GM12878 (cell line): ENCODE results near the gene TXLNG. TPM values are rescaled to one million over a fixed set of nuclear protein-coding genes. Genes with fewer than 3 reads are reported as not detected.
A peak's percentile ranks its signal among the peaks of the same experiment; 100 is the strongest.

Source experiments
- ATAC-seq: fragments of 200-7000 bp; cut with Tn5 transposase; 3 replicates; pipeline ENCODE4 v1.9.1; 2020; ENCODE audit warnings: mild to moderate bottlenecking, moderate library complexity
- BruUV-seq: library from RNA; stranded (reverse); fragments of 400-500 nt; replicated peaks from 2 replicates; lab custom pipeline; 2021; lab: Mats Ljungman, UMichigan
- CTCF ChIA-PET: fragments of 300-600 bp; sonication (Branson Sonifier 250); formaldehyde crosslinking; extraction: SDS; loops from one replicate; lab custom pipeline; 2021; ENCODE audit warnings: inconsistent platforms; lab: Yijun Ruan, JAX
- POLR2A ChIA-PET: fragments of 350-600 bp; formaldehyde crosslinking; extraction: SDS; loops from one replicate; lab custom pipeline; 2021; ENCODE audit warnings: inconsistent platforms; lab: Charles Lee
- RAD21 ChIA-PET: fragments of 300-600 bp; sonication (Branson Sonifier 250); formaldehyde crosslinking; loops from one replicate; lab custom pipeline; 2023; ENCODE audit warnings: antibody characterized with exemption; ENCODE audit not compliant: unreplicated experiment; lab: Charles Lee
- SMC1A ChIA-PET: fragments of 300-600 bp; sonication (Branson Sonifier 250); formaldehyde crosslinking; loops from one replicate; lab custom pipeline; 2023; ENCODE audit not compliant: unreplicated experiment, uncharacterized antibody; lab: Charles Lee
- DNase-seq: peaks from one replicate; pipeline ENCODE4 v3.0.0-alpha.2; 2011; ENCODE audit warnings: low read depth, low spot score
- FAIRE-seq: peaks from 3 replicates; lab custom pipeline; 2011; peaks lifted over from hg19 to GRCh38; lab: Jason Lieb, UNC
- H2AFZ ChIP-seq: 2 replicates; pipeline ENCODE4 v1.6.0; 2011; ENCODE audit warnings: low read depth, low read length, control low read depth; ENCODE audit not compliant: control insufficient read depth
- H3K27ac ChIP-seq: 2 replicates; pipeline ENCODE4 v1.5.1; 2011; ENCODE audit warnings: control low read depth; ENCODE audit not compliant: control insufficient read depth, insufficient read depth
- H3K27me3 ChIP-seq, 2 experiments: replicated peaks in 1 of 2; 2 replicates each; pipeline versions ENCODE4 v1.6.0 to v1.6.1; 2011; ENCODE audit warnings: low read length in 1 of 2; ENCODE audit not compliant: control insufficient read depth in 2 of 2, insufficient read depth in 2 of 2
- H3K36me3 ChIP-seq, 2 experiments: 2 replicates each; pipeline ENCODE4 v1.5.1; 2011; ENCODE audit warnings: low read length in 1 of 2; ENCODE audit not compliant: control insufficient read depth in 2 of 2, insufficient read depth in 2 of 2
- H3K4me1 ChIP-seq: 2 replicates; pipeline ENCODE4 v1.6.1; 2011; ENCODE audit warnings: mild to moderate bottlenecking, low read length, moderate library complexity, mixed read lengths; ENCODE audit not compliant: control insufficient read depth, insufficient read depth
- H3K4me2 ChIP-seq: 2 replicates; pipeline ENCODE4 v1.6.0; 2011; ENCODE audit warnings: control low read depth; ENCODE audit not compliant: control insufficient read depth, insufficient read depth
- H3K4me3 ChIP-seq: fragments of 200-600 bp; sonication (generic); 2 replicates; pipeline ENCODE4 v1.5.1; 2016
- H3K79me2 ChIP-seq: 2 replicates; pipeline ENCODE4 v1.6.0; 2011; ENCODE audit warnings: low read length; ENCODE audit not compliant: control insufficient read depth, insufficient read depth
- H3K9ac ChIP-seq: 2 replicates; pipeline ENCODE4 v1.8.0; 2011; ENCODE audit warnings: low read length, control low read depth, mixed read lengths; ENCODE audit not compliant: control insufficient read depth, insufficient read depth
- H3K9me3 ChIP-seq: replicated peaks from 3 replicates; pipeline ENCODE4 v1.5.1; 2011; ENCODE audit warnings: mild to moderate bottlenecking, low read length; ENCODE audit not compliant: control insufficient read depth, insufficient read depth
- H4K20me1 ChIP-seq: 2 replicates; pipeline ENCODE4 v1.6.0; 2011; ENCODE audit not compliant: control insufficient read depth, insufficient read depth
- POLR2A ChIP-seq: IDR thresholded peaks from 2 replicates; pipeline ENCODE4 v1.6.1; 2011; ENCODE audit warnings: low read depth, mild to moderate bottlenecking, low read length
- WGBS: methylation state at CpG from one replicate; pipeline ENCODE4 v1.1.6; 2016; ENCODE audit warnings: low lambda C conversion rate; ENCODE audit not compliant: insufficient replicate concordance, insufficient coverage; ENCODE audit errors: missing lambda C conversion rate; 5-methylcytosine and 5-hydroxymethylcytosine counted together
- in situ Hi-C: fragments of 300-500 bp; cut with MboI; formaldehyde crosslinking; loops from 9 replicates; pipeline ENCODE4 v1.14.3; 2018; ENCODE audit warnings: mixed read lengths
- intact Hi-C: fragments of 100-400 bp; cut with micrococcal nuclease; formaldehyde crosslinking; loops from one replicate; pipeline ENCODE4 v1.14.2; 2022; ENCODE audit not compliant: unreplicated experiment
- polyA plus RNA-seq, 11 experiments: library from polyadenylated mRNA; depleted of rRNA in 4 of 11; unstranded in 6 of 11; stranded (reverse) in 5 of 11; fragments of >200 nt; fragmentation: Nextera tagmentation in 4 of 11; fragmentation: Illumina TruSeq in 1 of 11; extraction: Ambion mirVana in 4 of 11; extraction: Trizol in 1 of 11; gene quantifications; 1 replicate in 1 of 11; 2 replicates in 10 of 11; pipeline versions ENCODE4 v1.2.1 to v1.2.3, GENCODE V29; 2011 to 2016; ENCODE audit warnings: inconsistent platforms in 2 of 11, missing spikeins in 2 of 11, low read depth in 1 of 11
- total RNA-seq, 4 experiments: library from RNA; depleted of rRNA in 3 of 4; stranded (reverse); fragments of >200 nt in 3 of 4; fragmentation: Illumina TruSeq in 1 of 4; extraction: Trizol in 1 of 4; gene quantifications; 2 replicates each; pipeline versions ENCODE4 v1.2.1 to v1.2.3, GENCODE V29; 2013 to 2021
- TF ChIP-seq, protein P1 (sequence below), 3 experiments: IDR thresholded peaks in 2 of 3; conservative IDR thresholded peaks in 1 of 3; 2 replicates each; pipeline ENCODE4 v1.5.1; 2011; ENCODE audit warnings: low read depth in 3 of 3, low read length in 3 of 3, mild to moderate bottlenecking in 3 of 3, control low read depth in 2 of 3, moderate library complexity in 2 of 3, inconsistent platforms in 1 of 3, mixed read lengths in 1 of 3; ENCODE audit not compliant: control insufficient read depth in 2 of 3, insufficient read depth in 1 of 3; ENCODE audit errors: extremely low read depth in 1 of 3
- TF ChIP-seq, protein P2 (sequence below): fragments of 450-650 bp; IDR thresholded peaks from 2 replicates; pipeline ENCODE4 v1.6.1; 2017; ENCODE audit warnings: borderline replicate concordance

TXLNG gene
- total and polyA plus RNA-seq, 10 of the 15 experiments (the other 5 are each of a cell fraction or from before 2014, with no cell fraction given): 9.9 to 40.7 (median 19.5) TPM

DNA sequence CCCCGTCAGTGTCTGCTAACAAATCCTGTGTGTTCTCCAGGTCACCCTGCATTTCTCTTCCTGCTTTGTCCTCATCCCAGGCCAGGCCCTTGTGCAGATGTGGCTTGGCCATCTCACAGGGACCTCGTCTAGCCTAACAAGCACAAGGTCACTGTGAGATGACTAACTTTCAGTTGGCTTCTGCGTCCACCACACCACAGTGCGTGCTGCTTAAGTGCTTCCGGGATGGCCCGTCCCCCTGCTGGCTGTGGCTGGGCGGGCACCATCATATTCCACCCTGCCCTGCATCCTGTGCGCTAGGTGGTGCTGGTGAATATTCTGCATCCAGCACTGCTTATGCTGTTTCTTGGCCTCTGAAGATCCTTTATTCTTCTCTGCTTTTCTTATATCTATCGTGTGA is 50.1 kb downstream of the TXLNG start:
- no peaks in the 10 kb centered on the region for H3K4me1 ChIP-seq
- H3K79me2 ChIP-seq: no peaks in the 10 kb centered on the region
- FAIRE-seq: no peak
- ChIA-PET CTCF (no interaction called here), RAD21 (no interaction called here), SMC1A (interaction anchor here (1.1 kb wide), 1 partner anchor 10 kb away, joined by 4 read pairs; no protein-coding TSS in a partner anchor), POLR2A (no interaction called here)
- intact Hi-C loops (no loop called here), in situ Hi-C loops (no loop called here)
- H3K36me3 ChIP-seq: peaks cover 15 to 24% of the 10 kb centered on the region in 2 experiments
- DNase-seq: no peak
- no peak overlapping the region for H3K9ac ChIP-seq
- H3K9me3 ChIP-seq: no peaks in the 10 kb centered on the region
- WGBS: 89% methylated on average over 9 of the region's 9 CpGs
- ATAC-seq: peak; percentile 55
- no TSS peak for BruUV-seq
- H2AFZ ChIP-seq: no peak overlapping the region
- TF ChIP-seq, protein P1, sequence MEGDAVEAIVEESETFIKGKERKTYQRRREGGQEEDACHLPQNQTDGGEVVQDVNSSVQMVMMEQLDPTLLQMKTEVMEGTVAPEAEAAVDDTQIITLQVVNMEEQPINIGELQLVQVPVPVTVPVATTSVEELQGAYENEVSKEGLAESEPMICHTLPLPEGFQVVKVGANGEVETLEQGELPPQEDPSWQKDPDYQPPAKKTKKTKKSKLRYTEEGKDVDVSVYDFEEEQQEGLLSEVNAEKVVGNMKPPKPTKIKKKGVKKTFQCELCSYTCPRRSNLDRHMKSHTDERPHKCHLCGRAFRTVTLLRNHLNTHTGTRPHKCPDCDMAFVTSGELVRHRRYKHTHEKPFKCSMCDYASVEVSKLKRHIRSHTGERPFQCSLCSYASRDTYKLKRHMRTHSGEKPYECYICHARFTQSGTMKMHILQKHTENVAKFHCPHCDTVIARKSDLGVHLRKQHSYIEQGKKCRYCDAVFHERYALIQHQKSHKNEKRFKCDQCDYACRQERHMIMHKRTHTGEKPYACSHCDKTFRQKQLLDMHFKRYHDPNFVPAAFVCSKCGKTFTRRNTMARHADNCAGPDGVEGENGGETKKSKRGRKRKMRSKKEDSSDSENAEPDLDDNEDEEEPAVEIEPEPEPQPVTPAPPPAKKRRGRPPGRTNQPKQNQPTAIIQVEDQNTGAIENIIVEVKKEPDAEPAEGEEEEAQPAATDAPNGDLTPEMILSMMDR (IDR thresholded peaks at IDR 0.05 in 2 of 3, conservative IDR thresholded peaks at IDR 0.05 in 1 of 3; ENCODE audit: control insufficient read depth in 2 of 3, extremely low read depth in 1 of 3, insufficient read depth in 1 of 3, low read depth in 3 of 3, low read length in 3 of 3): peak in 1 of 3 experiments; percentile 24; a peak in 2 of 6 replicates
- TF ChIP-seq, protein P2, sequence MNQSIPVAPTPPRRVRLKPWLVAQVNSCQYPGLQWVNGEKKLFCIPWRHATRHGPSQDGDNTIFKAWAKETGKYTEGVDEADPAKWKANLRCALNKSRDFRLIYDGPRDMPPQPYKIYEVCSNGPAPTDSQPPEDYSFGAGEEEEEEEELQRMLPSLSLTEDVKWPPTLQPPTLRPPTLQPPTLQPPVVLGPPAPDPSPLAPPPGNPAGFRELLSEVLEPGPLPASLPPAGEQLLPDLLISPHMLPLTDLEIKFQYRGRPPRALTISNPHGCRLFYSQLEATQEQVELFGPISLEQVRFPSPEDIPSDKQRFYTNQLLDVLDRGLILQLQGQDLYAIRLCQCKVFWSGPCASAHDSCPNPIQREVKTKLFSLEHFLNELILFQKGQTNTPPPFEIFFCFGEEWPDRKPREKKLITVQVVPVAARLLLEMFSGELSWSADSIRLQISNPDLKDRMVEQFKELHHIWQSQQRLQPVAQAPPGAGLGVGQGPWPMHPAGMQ: no peak
- peak; percentile 39; the same call in 1 of the 2 replicates for TF ChIP-seq POLR2A
- no peaks in the 10 kb centered on the region for H4K20me1 ChIP-seq
- no peaks in the 10 kb centered on the region for H3K27me3 ChIP-seq
- H3K4me3 ChIP-seq: no peak overlapping the region
- H3K27ac ChIP-seq: no peak overlapping the region
- no peak overlapping the region for H3K4me2 ChIP-seq
